Liver (tissue), 9 donors: Measurements from ENCODE around the gene KDM7A. TPM values are rescaled to one million over a fixed set of nuclear protein-coding genes. Genes with fewer than 3 reads are reported as not detected.

ENCODE experiments used
- DNase-seq: peaks from one replicate; pipeline ENCODE4 v3.0.0-alpha.2; 2017; ENCODE audit warnings: low spot score
- H3K27ac ChIP-seq, 2 donors: one replicate each; pipeline ENCODE4 v1.7.0; 2013; ENCODE audit warnings: inconsistent platforms in 2 of 2, low read length in 2 of 2, control low read depth in 1 of 2, low read depth in 1 of 2, mild to moderate bottlenecking in 1 of 2
- H3K27me3 ChIP-seq, 4 donors: one replicate each; pipeline versions ENCODE4 v1.6.1 to v1.7.0; 2013; ENCODE audit warnings: low read length in 3 of 4, inconsistent platforms in 1 of 4, mild to moderate bottlenecking in 1 of 4, moderate library complexity in 1 of 4; ENCODE audit not compliant: control insufficient read depth in 4 of 4, insufficient read depth in 4 of 4
- H3K36me3 ChIP-seq, 4 donors: one replicate each; pipeline versions ENCODE4 v1.6.1 to v1.7.0; 2013; ENCODE audit warnings: low read length in 3 of 4, mild to moderate bottlenecking in 3 of 4, low read depth in 1 of 4, moderate library complexity in 1 of 4; ENCODE audit not compliant: control insufficient read depth in 4 of 4, insufficient read depth in 3 of 4
- H3K4me1 ChIP-seq, 4 donors: one replicate each; pipeline versions ENCODE4 v1.6.1 to v1.7.0; 2013; ENCODE audit warnings: low read length in 3 of 4, mild to moderate bottlenecking in 3 of 4, moderate library complexity in 1 of 4; ENCODE audit not compliant: control insufficient read depth in 4 of 4, insufficient read depth in 4 of 4
- H3K4me3 ChIP-seq, 3 donors: one replicate each; pipeline versions ENCODE4 v1.6.1 to v1.7.0; 2013; ENCODE audit warnings: low read length in 3 of 3, control low read depth in 1 of 3, low read depth in 1 of 3, mild to moderate bottlenecking in 1 of 3
- H3K9ac ChIP-seq, 2 donors: one replicate each; pipeline ENCODE4 v1.7.0; 2013; ENCODE audit warnings: low read length in 2 of 2, mild to moderate bottlenecking in 2 of 2, moderate library complexity in 2 of 2, control low read depth in 1 of 2, low read depth in 1 of 2
- H3K9me3 ChIP-seq, 4 donors: one replicate each; pipeline versions ENCODE4 v1.6.1 to v1.7.0; 2013; ENCODE audit warnings: low read length in 3 of 4; ENCODE audit not compliant: control insufficient read depth in 4 of 4
- ATF3 ChIP-seq: IDR thresholded peaks from 2 replicates; pipeline ENCODE4 v1.6.1; 2016; ENCODE audit warnings: antibody characterized with exemption
- EGR1 ChIP-seq, 2 donors: IDR thresholded peaks; 2 replicates each; pipeline ENCODE4 v1.6.1; 2016 to 2018; ENCODE audit warnings: antibody characterized with exemption in 2 of 2, low read depth in 2 of 2
- FOXA1 ChIP-seq: IDR thresholded peaks from 2 replicates; pipeline ENCODE4 v1.6.1; 2016; ENCODE audit warnings: antibody characterized with exemption
- FOXA2 ChIP-seq: IDR thresholded peaks from 2 replicates; pipeline ENCODE4 v1.6.1; 2016; ENCODE audit warnings: antibody characterized with exemption
- GABPA ChIP-seq, 2 donors: IDR thresholded peaks in 1 of 2; conservative IDR thresholded peaks in 1 of 2; 2 replicates each; pipeline ENCODE4 v1.6.1; 2016; ENCODE audit warnings: antibody characterized with exemption in 2 of 2, mild to moderate bottlenecking in 1 of 2, moderate library complexity in 1 of 2
- HNF4G ChIP-seq: IDR thresholded peaks from 2 replicates; pipeline ENCODE4 v1.6.1; 2016; ENCODE audit warnings: antibody characterized with exemption
- JUND ChIP-seq, 2 donors: IDR thresholded peaks; 2 replicates each; pipeline ENCODE4 v1.6.1; 2016; ENCODE audit warnings: antibody characterized with exemption in 2 of 2
- NR2F2 ChIP-seq: IDR thresholded peaks from 2 replicates; pipeline ENCODE4 v1.6.1; 2016; ENCODE audit warnings: antibody characterized with exemption
- RAD21 ChIP-seq, 2 donors: IDR thresholded peaks; 2 replicates each; pipeline ENCODE4 v1.6.1; 2016; ENCODE audit warnings: antibody characterized with exemption in 2 of 2, mild to moderate bottlenecking in 2 of 2
- RXRA ChIP-seq, 2 donors: IDR thresholded peaks; 2 replicates each; pipeline ENCODE4 v1.6.1; 2017 to 2018; ENCODE audit warnings: antibody characterized with exemption in 2 of 2, mild to moderate bottlenecking in 1 of 2
- SP1 ChIP-seq: IDR thresholded peaks from 2 replicates; pipeline ENCODE4 v1.6.1; 2018; ENCODE audit warnings: antibody characterized with exemption, mild to moderate bottlenecking
- TAF1 ChIP-seq: conservative IDR thresholded peaks from 2 replicates; pipeline ENCODE4 v1.6.1; 2016; ENCODE audit warnings: antibody characterized with exemption, mild to moderate bottlenecking
- YY1 ChIP-seq: IDR thresholded peaks from 2 replicates; pipeline ENCODE4 v1.6.1; 2016; ENCODE audit warnings: antibody characterized with exemption, mild to moderate bottlenecking
- WGBS: extraction: QIAGEN DNeasy Blood & Tissue Kit; methylation state at CpG from one replicate; pipeline ENCODE4 v1.1.7; 2013; 5-methylcytosine and 5-hydroxymethylcytosine counted together
- polyA plus RNA-seq, 2 donors: library from polyadenylated mRNA; stranded (reverse) in 1 of 2; unstranded in 1 of 2; fragments of 200-250 nt in 1 of 2; fragments of >200 nt in 1 of 2; fragmentation: Nextera tagmentation in 1 of 2; extraction: Ambion mirVana in 1 of 2; gene quantifications; one replicate each; pipeline versions ENCODE4 v1.2.1 to v1.2.3, GENCODE V29; 2013 to 2015
- total RNA-seq, 2 donors: library from RNA; depleted of rRNA; stranded (reverse); fragments of >200 nt; gene quantifications; one replicate each; pipeline ENCODE4 v1.2.3, GENCODE V29; 2014
- TF ChIP-seq, protein P1 (sequence below): IDR thresholded peaks from 2 replicates; pipeline ENCODE4 v1.6.1; 2016; ENCODE audit warnings: antibody characterized with exemption
- TF ChIP-seq, protein P2 (sequence below): IDR thresholded peaks from 2 replicates; pipeline ENCODE4 v1.6.1; 2016; ENCODE audit warnings: antibody characterized with exemption, mild to moderate bottlenecking
- TF ChIP-seq, protein P3 (sequence below): IDR thresholded peaks from 2 replicates; pipeline ENCODE4 v1.6.1; 2016; ENCODE audit warnings: antibody characterized with exemption
- TF ChIP-seq, protein P4 (sequence below): fragments of 150-350 bp; IDR thresholded peaks from 2 replicates; pipeline ENCODE4 v1.5.1; 2017; ENCODE audit warnings: improper control_type of control experiment, low read depth, low read length; ENCODE audit not compliant: missing input control
- donor health status: healthy.
- donor health status: healthy.
- donor health status: healthy.
- donor health status: healthy.
- donor health status: healthy.

The KDM7A gene
- total and polyA plus RNA-seq, 4 donors, result 1.9 to 27.5 (median 9.9) TPM

DNA sequence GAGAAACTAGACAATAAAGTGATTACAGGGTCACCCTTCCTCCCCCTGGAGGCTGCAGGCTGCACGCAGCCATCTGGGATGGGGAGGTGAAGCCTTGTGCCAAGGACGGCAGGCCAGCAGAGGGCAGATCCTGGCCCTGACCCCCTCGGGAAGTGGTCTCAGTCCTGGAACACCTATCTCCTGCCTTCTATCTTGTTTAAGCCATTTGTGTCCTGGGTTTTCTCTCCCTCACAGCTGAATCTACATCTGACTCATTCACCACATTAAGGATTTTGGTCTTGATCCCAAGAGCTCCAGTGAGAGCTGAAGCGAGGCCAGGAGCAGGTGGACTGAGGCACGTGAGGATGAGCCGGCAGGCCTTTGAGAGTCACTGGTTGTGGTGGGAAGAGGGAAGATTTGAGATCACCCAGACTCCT, 97.7 kb downstream of the KDM7A start:
- 68% methylated on average over 6 of the region's 6 CpGs for WGBS
- Histone ChIP-seq H3K4me3 (no peak overlapping the region), H3K9me3 (no peaks in the 10 kb centered on the region), H3K36me3 (no peaks in the 10 kb centered on the region), H3K27me3 (no peaks in the 10 kb centered on the region), H3K4me1 (no peaks in the 10 kb centered on the region), H3K9ac (no peak overlapping the region), H3K27ac (no peak overlapping the region)
- TF ChIP-seq HNF4G, result no peak
- peak in 1 of 2 donors; percentile 55 for TF ChIP-seq RAD21 (IDR thresholded peaks at IDR 0.05)
- DNase-seq, result no peak

- WGBS, result 80% methylated on average over 13 of the region's 13 CpGs
- Histone ChIP-seq H3K4me3 (no peak overlapping the region), H3K9ac (no peak overlapping the region), H3K4me1 (no peaks in the 10 kb centered on the region), H3K27ac (no peak overlapping the region), H3K36me3 (no peaks in the 10 kb centered on the region), H3K27me3 (no peaks in the 10 kb centered on the region), H3K9me3 (no peaks in the 10 kb centered on the region)
- DNase-seq, result no peak
- TF ChIP-seq EGR1 (IDR thresholded peaks at IDR 0.05; ENCODE audit: low read depth in 2 of 2), result no peak
- no peak for TF ChIP-seq SP1
- TF ChIP-seq HNF4G, result no peak
Observed at GRCh38 chr7:140078392-140078791, 98.4 kb downstream of the KDM7A start.

- Histone ChIP-seq H3K4me3 (no peak overlapping the region), H3K9ac (no peak overlapping the region), H3K27ac (no peak overlapping the region), H3K4me1 (no peaks in the 10 kb centered on the region), H3K36me3 (no peaks in the 10 kb centered on the region), H3K27me3 (no peaks in the 10 kb centered on the region), H3K9me3 (peaks cover 0 to 2% (median 0%) of the 10 kb centered on the region in 4 donors)
- no peak for DNase-seq
- 83% methylated on average over 6 of the region's 6 CpGs for WGBS
- TF ChIP-seq ATF3 (no peak), RAD21 (IDR thresholded peaks at IDR 0.05) (no peak), EGR1 (IDR thresholded peaks at IDR 0.05; ENCODE audit: low read depth in 2 of 2) (no peak), HNF4G (no peak), FOXA1 (no peak), RXRA (IDR thresholded peaks at IDR 0.05) (no peak), NR2F2 (no peak), TAF1 (no peak), JUND (IDR thresholded peaks at IDR 0.05) (no peak), GABPA (IDR thresholded peaks at IDR 0.05 in 1 of 2, conservative IDR thresholded peaks at IDR 0.05 in 1 of 2) (no peak), YY1 (no peak), FOXA2 (no peak)
- TF ChIP-seq, protein P1, sequence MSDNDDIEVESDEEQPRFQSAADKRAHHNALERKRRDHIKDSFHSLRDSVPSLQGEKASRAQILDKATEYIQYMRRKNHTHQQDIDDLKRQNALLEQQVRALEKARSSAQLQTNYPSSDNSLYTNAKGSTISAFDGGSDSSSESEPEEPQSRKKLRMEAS, result no peak
- TF ChIP-seq, protein P2, sequence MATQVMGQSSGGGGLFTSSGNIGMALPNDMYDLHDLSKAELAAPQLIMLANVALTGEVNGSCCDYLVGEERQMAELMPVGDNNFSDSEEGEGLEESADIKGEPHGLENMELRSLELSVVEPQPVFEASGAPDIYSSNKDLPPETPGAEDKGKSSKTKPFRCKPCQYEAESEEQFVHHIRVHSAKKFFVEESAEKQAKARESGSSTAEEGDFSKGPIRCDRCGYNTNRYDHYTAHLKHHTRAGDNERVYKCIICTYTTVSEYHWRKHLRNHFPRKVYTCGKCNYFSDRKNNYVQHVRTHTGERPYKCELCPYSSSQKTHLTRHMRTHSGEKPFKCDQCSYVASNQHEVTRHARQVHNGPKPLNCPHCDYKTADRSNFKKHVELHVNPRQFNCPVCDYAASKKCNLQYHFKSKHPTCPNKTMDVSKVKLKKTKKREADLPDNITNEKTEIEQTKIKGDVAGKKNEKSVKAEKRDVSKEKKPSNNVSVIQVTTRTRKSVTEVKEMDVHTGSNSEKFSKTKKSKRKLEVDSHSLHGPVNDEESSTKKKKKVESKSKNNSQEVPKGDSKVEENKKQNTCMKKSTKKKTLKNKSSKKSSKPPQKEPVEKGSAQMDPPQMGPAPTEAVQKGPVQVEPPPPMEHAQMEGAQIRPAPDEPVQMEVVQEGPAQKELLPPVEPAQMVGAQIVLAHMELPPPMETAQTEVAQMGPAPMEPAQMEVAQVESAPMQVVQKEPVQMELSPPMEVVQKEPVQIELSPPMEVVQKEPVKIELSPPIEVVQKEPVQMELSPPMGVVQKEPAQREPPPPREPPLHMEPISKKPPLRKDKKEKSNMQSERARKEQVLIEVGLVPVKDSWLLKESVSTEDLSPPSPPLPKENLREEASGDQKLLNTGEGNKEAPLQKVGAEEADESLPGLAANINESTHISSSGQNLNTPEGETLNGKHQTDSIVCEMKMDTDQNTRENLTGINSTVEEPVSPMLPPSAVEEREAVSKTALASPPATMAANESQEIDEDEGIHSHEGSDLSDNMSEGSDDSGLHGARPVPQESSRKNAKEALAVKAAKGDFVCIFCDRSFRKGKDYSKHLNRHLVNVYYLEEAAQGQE, result no peak
- TF ChIP-seq, protein P3, sequence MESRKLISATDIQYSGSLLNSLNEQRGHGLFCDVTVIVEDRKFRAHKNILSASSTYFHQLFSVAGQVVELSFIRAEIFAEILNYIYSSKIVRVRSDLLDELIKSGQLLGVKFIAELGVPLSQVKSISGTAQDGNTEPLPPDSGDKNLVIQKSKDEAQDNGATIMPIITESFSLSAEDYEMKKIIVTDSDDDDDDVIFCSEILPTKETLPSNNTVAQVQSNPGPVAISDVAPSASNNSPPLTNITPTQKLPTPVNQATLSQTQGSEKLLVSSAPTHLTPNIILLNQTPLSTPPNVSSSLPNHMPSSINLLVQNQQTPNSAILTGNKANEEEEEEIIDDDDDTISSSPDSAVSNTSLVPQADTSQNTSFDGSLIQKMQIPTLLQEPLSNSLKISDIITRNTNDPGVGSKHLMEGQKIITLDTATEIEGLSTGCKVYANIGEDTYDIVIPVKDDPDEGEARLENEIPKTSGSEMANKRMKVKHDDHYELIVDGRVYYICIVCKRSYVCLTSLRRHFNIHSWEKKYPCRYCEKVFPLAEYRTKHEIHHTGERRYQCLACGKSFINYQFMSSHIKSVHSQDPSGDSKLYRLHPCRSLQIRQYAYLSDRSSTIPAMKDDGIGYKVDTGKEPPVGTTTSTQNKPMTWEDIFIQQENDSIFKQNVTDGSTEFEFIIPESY, result no peak
- TF ChIP-seq, protein P4, sequence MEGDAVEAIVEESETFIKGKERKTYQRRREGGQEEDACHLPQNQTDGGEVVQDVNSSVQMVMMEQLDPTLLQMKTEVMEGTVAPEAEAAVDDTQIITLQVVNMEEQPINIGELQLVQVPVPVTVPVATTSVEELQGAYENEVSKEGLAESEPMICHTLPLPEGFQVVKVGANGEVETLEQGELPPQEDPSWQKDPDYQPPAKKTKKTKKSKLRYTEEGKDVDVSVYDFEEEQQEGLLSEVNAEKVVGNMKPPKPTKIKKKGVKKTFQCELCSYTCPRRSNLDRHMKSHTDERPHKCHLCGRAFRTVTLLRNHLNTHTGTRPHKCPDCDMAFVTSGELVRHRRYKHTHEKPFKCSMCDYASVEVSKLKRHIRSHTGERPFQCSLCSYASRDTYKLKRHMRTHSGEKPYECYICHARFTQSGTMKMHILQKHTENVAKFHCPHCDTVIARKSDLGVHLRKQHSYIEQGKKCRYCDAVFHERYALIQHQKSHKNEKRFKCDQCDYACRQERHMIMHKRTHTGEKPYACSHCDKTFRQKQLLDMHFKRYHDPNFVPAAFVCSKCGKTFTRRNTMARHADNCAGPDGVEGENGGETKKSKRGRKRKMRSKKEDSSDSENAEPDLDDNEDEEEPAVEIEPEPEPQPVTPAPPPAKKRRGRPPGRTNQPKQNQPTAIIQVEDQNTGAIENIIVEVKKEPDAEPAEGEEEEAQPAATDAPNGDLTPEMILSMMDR, result no peak
Observed at GRCh38 chr7:140074780-140075179, 102.0 kb downstream of the KDM7A start.
